ENCODE data around the gene NPHP3.

DNA sequence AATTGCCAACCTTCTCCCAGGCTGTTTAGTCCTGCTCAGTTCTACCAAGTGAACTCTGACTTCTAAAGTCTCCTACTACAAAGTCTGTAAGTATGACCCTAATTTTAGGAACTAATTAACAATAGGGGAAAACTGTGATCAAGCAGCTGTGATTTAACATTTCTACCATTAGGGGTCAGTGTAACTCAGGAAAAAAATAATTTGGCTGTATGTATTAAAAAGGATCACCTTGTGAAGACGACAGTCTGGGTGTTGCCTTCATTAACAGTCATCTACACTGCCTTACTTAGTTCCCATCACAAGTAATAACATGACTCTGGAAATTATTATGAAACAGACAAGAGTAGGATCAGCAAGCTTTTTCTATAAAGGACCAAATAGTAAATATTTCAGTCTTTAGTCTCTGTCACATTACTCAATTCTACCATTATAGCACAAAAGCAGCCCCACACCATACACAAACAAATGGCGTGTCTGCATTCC lies 4.2 kb upstream of the NPHP3 start:
- TF ChIP-seq CTCF (IDR thresholded peaks at IDR 0.05; ENCODE audit: insufficient read depth, low read length, poor library complexity, severe bottlenecking) (peak; percentile 55), EZH2phosphoT487 (conservative IDR thresholded peaks at IDR 0.05; ENCODE audit: low read length) (no peak)

Measured in SU-DHL-6 (cell line).